Measurements from ENCODE around the gene CYP4F22.
A peak's percentile ranks its signal among the peaks of the same experiment; 100 is the strongest.

Gene CYP4F22

DNA sequence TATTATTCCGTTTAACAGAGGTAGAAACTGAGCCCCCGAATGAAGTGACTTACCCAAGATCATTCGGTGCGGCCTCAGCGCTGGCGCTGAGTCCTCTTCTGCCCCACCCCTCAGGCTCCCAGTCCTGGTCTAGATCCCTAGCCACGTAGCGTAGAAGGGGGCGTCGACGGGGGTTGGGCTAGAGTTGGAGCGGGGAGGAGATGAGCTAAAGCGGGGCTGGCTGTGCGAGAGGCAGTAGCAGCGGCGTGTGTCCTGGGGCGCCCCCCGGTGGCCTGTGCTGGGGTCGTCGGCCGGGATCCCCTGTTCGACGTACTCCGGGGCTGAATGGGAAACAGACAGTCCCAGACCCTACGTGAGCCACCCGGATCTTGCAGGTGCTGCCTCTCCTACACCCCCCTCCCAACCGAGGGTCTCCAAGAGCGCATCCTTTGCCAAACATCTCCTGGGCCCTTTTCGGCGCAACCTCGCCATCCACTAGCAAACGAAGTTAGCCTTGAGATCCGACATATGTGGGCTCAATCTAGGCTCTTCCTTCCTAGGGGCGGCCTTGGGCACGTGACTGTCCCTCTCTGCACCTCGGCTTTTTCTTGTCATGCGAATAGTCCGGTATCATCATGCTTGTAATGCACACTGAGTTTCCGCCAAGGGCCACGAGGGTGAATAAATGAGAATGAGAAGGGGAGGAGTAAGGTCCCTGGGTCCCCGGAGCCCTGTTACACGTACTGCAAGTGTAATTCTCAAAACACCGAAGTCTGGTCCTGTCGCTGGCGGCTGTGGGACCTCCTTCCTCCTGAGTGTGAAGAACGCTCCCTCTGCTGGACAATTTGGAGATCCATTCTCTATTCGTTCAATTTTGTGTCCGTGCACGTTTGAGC is 47.7 kb downstream of the CYP4F22 start:
- Histone ChIP-seq H3K27ac (ENCODE audit: low read depth, low read length) (no peak overlapping the region), H3K9ac (ENCODE audit: low read length) (no peak overlapping the region)

DNA sequence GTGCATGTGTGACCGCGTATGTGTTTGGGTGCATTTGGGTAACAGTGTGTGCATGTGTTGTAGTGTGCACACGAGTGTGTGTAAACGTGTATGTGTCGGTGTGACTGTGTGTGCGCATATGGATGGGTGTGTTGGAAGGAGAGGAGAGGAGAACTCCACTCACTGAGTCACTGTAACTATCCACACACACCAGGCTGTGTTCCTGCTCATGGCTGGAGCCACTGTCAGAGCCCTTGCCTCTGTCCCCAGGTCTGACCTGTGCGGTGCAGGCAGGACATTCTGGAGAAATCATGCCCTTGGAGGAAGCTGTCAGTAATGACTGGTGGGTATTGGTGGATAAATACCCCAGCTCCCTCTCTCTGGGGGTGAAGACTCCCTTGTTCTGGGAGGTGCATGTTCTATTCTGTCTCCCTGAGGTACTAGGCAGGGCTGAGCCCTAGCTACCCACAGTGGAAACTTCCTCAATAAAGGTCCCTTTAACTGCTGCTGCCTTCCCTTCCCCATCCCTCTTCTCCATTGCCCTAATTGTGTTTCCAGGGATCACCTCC is 48.4 kb downstream of the CYP4F22 start:
- Histone ChIP-seq H3K36me3 (ENCODE audit: control insufficient read depth, insufficient read depth, low read length) (no peaks in the 10 kb centered on the region), H3K4me1 (ENCODE audit: control insufficient read depth, insufficient read depth, low read length) (0 out of 2 replicates have a peak, but pooled peaks cover 2% of the 10 kb centered on the region), H3K9ac (ENCODE audit: low read length) (no peak overlapping the region), H3K27ac (ENCODE audit: low read depth, low read length) (no peak overlapping the region), H3K9me3 (ENCODE audit: control insufficient read depth, insufficient read depth, low read depth, low read length) (no peaks in the 10 kb centered on the region), H3K27me3 (ENCODE audit: control insufficient read depth, insufficient read depth, low read length) (peaks cover 33% of the 10 kb centered on the region), H3K4me3 (ENCODE audit: low read depth, low read length) (peak overlapping the region; percentile 49)

More for the DNA sequence above, 47.7 kb downstream of the CYP4F22 start:
- Histone ChIP-seq H3K27me3 (ENCODE audit: control insufficient read depth, insufficient read depth, low read length) (peaks cover 37% of the 10 kb centered on the region), H3K9me3 (ENCODE audit: control insufficient read depth, insufficient read depth, low read depth, low read length) (no peaks in the 10 kb centered on the region), H3K4me3 (ENCODE audit: low read depth, low read length) (peak overlapping the region; percentile 49), H3K36me3 (ENCODE audit: control insufficient read depth, insufficient read depth, low read length) (no peaks in the 10 kb centered on the region), H3K4me1 (ENCODE audit: control insufficient read depth, insufficient read depth, low read length) (0 out of 2 replicates have a peak, but pooled peaks cover 2% of the 10 kb centered on the region)

DNA sequence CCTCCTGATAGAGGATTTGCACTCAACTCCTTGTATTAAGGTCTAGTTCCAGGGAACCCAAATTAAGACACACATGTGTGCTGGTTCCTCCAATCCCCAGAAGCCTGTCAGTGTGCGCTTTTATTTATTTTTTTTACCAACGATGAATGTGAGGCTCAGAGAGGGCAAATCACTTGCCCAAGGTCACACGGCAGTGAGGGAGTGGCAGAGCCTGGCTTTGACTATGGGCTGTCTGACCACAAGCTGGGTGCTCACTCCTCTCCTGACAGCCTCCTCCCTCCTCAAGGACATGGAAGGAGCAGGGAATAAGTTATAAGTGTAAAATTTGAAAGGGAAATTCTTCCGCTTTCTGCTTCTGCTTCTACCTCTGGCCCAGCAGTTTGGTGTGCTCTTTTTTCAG is 48.9 kb downstream of the CYP4F22 start:
- Histone ChIP-seq H3K27me3 (ENCODE audit: control insufficient read depth, insufficient read depth, low read length) (peaks cover 29% of the 10 kb centered on the region), H3K4me3 (ENCODE audit: low read depth, low read length) (no peak overlapping the region), H3K27ac (ENCODE audit: low read depth, low read length) (no peak overlapping the region), H3K9ac (ENCODE audit: low read length) (no peak overlapping the region), H3K9me3 (ENCODE audit: control insufficient read depth, insufficient read depth, low read depth, low read length) (no peaks in the 10 kb centered on the region), H3K36me3 (ENCODE audit: control insufficient read depth, insufficient read depth, low read length) (no peaks in the 10 kb centered on the region), H3K4me1 (ENCODE audit: control insufficient read depth, insufficient read depth, low read length) (no peaks in the 10 kb centered on the region)

DNA sequence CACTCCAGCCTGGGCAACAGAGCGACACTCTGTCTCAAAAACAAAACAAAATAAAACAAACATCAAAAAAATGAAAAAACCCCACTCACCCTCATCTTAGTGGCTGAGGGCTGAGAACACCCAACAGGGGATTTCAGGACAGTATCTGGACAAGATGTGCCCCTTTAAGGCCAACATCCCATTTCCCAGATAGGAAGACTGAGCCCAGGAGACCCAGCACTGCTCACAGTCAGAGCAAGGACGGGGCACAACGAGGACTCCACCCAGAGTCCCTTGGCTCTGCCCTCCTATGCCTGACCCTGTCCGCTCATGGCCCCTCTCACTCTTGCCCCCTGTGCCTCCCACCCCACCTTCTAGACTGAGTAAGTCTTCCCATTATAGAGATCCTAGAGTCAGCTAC is 53.8 kb downstream of the CYP4F22 start:
- H3K9me3 ChIP-seq (ENCODE audit: control insufficient read depth, insufficient read depth, low read depth, low read length), result no peaks in the 10 kb centered on the region

DNA sequence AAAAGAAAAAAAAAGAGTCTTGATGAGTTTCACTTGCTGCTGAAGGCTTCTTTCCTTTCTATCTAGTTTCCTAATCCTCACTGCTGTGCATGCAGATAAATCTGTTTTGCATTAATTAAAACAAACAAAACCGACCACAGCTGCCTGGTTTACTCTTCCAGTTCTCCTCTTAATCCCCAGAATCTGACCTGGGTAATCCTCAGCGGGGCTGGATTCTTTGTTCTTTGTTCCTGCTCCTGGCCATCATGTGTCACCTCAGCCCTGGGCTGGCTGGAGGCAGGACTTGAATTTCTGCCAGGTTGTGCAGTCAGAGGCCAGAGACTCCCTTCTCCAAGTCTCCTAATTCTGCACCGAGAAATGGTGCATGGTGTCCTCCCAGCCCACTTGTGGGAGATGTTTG is 54.5 kb downstream of the CYP4F22 start:
- Histone ChIP-seq H3K27me3 (ENCODE audit: control insufficient read depth, insufficient read depth, low read length) (peaks cover 18% of the 10 kb centered on the region; the same call in 1 of the 2 replicates), H3K4me1 (ENCODE audit: control insufficient read depth, insufficient read depth, low read length) (no peaks in the 10 kb centered on the region; the same call in 1 of the 2 replicates), H3K36me3 (ENCODE audit: control insufficient read depth, insufficient read depth, low read length) (no peaks in the 10 kb centered on the region), H3K4me3 (ENCODE audit: low read depth, low read length) (no peak overlapping the region), H3K9me3 (ENCODE audit: control insufficient read depth, insufficient read depth, low read depth, low read length) (no peaks in the 10 kb centered on the region), H3K27ac (ENCODE audit: low read depth, low read length) (no peak overlapping the region), H3K9ac (ENCODE audit: low read length) (no peak overlapping the region)

More for the DNA sequence above, 53.8 kb downstream of the CYP4F22 start:
- no peak overlapping the region for H3K9ac ChIP-seq (ENCODE audit: low read length)
- H3K36me3 ChIP-seq (ENCODE audit: control insufficient read depth, insufficient read depth, low read length), result no peaks in the 10 kb centered on the region
- H3K27ac ChIP-seq (ENCODE audit: low read depth, low read length), result no peak overlapping the region
- peaks cover 20% of the 10 kb centered on the region for H3K27me3 ChIP-seq (ENCODE audit: control insufficient read depth, insufficient read depth, low read length)
- H3K4me1 ChIP-seq (ENCODE audit: control insufficient read depth, insufficient read depth, low read length), result no peaks in the 10 kb centered on the region; the same call in 1 of the 2 replicates
- H3K4me3 ChIP-seq (ENCODE audit: low read depth, low read length), result no peak overlapping the region

DNA sequence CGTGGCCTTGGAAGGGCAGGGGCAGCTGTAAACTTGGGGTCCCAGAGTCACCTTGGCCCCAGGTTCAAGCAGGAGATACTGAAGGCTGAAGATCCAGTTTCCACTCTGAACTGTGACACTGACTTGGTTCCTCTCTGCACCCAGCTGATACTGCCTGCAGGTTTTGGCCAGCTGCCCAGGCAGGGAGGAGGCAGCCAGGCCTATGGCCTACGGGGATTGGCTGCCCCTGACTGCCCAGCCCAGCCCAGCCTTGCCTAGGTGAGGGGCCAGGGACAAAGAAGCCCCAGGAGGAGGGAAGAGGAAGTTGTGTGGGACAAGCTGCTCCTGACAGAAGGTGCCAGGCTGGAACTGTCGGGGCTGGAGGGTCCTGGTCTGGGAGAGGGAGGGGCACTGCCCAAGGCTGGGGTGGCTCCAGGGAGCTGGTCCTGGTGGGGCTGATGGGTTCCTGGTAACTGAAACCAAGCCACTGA is 55.0 kb downstream of the CYP4F22 start:
- Histone ChIP-seq H3K4me3 (ENCODE audit: low read depth, low read length) (no peak overlapping the region), H3K4me1 (ENCODE audit: control insufficient read depth, insufficient read depth, low read length) (no peaks in the 10 kb centered on the region; the same call in 1 of the 2 replicates), H3K9me3 (ENCODE audit: control insufficient read depth, insufficient read depth, low read depth, low read length) (no peaks in the 10 kb centered on the region), H3K9ac (ENCODE audit: low read length) (no peak overlapping the region), H3K27ac (ENCODE audit: low read depth, low read length) (no peak overlapping the region), H3K27me3 (ENCODE audit: control insufficient read depth, insufficient read depth, low read length) (peaks cover 18% of the 10 kb centered on the region; the same call in 1 of the 2 replicates), H3K36me3 (ENCODE audit: control insufficient read depth, insufficient read depth, low read length) (no peaks in the 10 kb centered on the region)

DNA sequence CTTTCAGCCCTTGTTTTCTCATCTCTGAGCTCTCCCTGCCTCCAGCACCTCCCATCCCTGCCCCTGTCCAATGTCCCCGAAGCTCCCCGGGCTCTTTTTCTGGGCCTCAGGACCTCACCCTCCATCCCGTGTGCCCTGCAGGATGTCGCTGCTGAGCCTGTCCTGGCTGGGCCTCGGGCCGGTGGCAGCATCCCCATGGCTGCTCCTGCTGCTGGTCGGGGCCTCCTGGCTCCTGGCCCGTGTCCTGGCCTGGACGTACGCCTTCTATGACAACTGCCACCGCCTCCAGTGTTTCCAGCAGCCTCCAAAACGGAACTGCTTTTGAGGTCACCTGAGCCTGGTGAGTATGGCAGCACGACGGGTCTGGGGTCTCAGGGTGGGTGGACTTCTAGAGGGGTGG is 55.6 kb downstream of the CYP4F22 start:
- H3K27me3 ChIP-seq (ENCODE audit: control insufficient read depth, insufficient read depth, low read length), result peaks cover 15% of the 10 kb centered on the region; the same call in 1 of the 2 replicates
- H3K9ac ChIP-seq (ENCODE audit: low read length), result no peak overlapping the region
- H3K4me3 ChIP-seq (ENCODE audit: low read depth, low read length), result no peak overlapping the region
- no peak overlapping the region for H3K27ac ChIP-seq (ENCODE audit: low read depth, low read length)
- H3K9me3 ChIP-seq (ENCODE audit: control insufficient read depth, insufficient read depth, low read depth, low read length), result no peaks in the 10 kb centered on the region
- H3K4me1 ChIP-seq (ENCODE audit: control insufficient read depth, insufficient read depth, low read length), result no peaks in the 10 kb centered on the region; the same call in 1 of the 2 replicates
- H3K36me3 ChIP-seq (ENCODE audit: control insufficient read depth, insufficient read depth, low read length), result no peaks in the 10 kb centered on the region

DNA sequence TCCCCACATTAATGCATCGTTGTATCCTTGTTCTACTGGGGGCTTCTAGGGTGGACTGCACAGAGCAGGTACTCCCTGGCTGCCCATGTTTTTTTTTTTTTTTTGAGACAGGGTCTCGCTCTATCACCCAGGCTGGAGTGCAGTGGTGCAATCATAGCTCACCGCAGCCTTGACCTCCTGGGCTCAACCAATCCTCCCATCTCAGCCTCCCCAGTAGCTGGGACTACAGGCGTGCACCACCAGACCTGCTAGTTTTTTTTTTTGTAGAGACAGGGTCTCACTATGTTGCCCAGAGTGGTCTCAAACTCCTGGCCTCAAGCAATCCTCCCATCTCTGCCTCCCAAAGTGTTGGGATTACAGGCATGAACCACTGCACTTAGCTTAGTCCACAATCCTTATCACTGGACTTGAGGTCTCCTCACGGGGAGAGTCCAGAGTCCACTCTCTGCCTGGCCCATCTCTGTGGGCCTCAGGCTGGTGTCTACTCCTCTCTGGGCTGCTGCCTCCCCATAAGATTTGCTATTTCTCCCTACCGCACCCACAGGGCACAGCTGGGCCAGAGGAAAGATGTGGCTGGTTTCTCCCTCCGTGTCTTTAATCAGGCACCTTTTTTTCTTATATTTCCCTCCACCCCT is 56.3 kb downstream of the CYP4F22 start:
- Histone ChIP-seq H3K9me3 (ENCODE audit: control insufficient read depth, insufficient read depth, low read depth, low read length) (no peaks in the 10 kb centered on the region), H3K27me3 (ENCODE audit: control insufficient read depth, insufficient read depth, low read length) (peaks cover 20% of the 10 kb centered on the region; the same call in 1 of the 2 replicates), H3K4me3 (ENCODE audit: low read depth, low read length) (no peak overlapping the region), H3K27ac (ENCODE audit: low read depth, low read length) (no peak overlapping the region), H3K9ac (ENCODE audit: low read length) (no peak overlapping the region), H3K4me1 (ENCODE audit: control insufficient read depth, insufficient read depth, low read length) (no peaks in the 10 kb centered on the region; the same call in 1 of the 2 replicates), H3K36me3 (ENCODE audit: control insufficient read depth, insufficient read depth, low read length) (no peaks in the 10 kb centered on the region)

DNA sequence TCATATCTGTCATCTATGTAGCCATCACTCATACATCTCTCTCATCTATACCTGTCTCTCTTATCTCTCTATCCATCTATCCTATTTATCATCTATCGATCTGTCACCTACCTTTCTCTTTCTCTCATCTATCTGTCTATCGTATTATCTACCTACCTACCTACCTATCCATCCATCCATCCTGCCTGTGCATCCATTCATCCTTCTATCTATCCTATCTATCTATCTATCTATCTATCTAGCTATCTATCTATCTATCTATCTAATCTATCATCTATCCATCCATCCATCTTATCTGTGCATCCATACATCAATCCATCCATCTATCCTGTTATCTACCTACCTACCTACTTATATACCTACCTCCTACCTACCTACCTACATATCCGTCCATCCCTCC is 62.1 kb downstream of the CYP4F22 start:
- Histone ChIP-seq H3K9me3 (ENCODE audit: control insufficient read depth, insufficient read depth, low read depth, low read length) (no peaks in the 10 kb centered on the region), H3K9ac (ENCODE audit: low read length) (no peak overlapping the region), H3K4me3 (ENCODE audit: low read depth, low read length) (no peak overlapping the region), H3K36me3 (ENCODE audit: control insufficient read depth, insufficient read depth, low read length) (no peaks in the 10 kb centered on the region), H3K27me3 (ENCODE audit: control insufficient read depth, insufficient read depth, low read length) (peaks cover 33% of the 10 kb centered on the region; the same call in 1 of the 2 replicates), H3K4me1 (ENCODE audit: control insufficient read depth, insufficient read depth, low read length) (no peaks in the 10 kb centered on the region), H3K27ac (ENCODE audit: low read depth, low read length) (no peak overlapping the region)

DNA sequence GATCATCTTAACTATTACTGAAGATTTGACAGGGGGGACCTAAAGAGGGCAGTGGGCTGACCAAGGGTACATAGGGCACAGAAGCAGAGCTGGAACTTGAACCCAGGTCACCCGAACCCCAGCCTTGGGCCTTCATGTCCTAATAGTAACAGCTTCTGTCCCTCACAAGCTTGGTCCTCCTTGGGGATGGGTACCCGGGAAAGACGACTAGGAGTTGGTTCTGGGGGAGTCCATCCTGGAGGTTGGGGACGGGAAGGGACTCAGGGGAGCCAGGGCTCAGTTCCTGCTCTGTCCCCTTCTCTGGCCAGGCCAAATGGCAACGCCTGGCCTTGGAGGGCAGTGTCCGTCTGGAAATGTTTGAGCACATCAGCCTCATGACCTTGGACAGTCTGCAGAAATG is 67.1 kb downstream of the CYP4F22 start:
- no peak overlapping the region for H3K9ac ChIP-seq (ENCODE audit: low read length)
- H3K27me3 ChIP-seq (ENCODE audit: control insufficient read depth, insufficient read depth, low read length), result peaks cover 26% of the 10 kb centered on the region; the same call in 1 of the 2 replicates
- H3K4me1 ChIP-seq (ENCODE audit: control insufficient read depth, insufficient read depth, low read length), result no peaks in the 10 kb centered on the region
- no peaks in the 10 kb centered on the region for H3K9me3 ChIP-seq (ENCODE audit: control insufficient read depth, insufficient read depth, low read depth, low read length)
- H3K27ac ChIP-seq (ENCODE audit: low read depth, low read length), result no peak overlapping the region
- H3K36me3 ChIP-seq (ENCODE audit: control insufficient read depth, insufficient read depth, low read length), result no peaks in the 10 kb centered on the region
- H3K4me3 ChIP-seq (ENCODE audit: low read depth, low read length), result no peak overlapping the region
